NB4 (cell line): ENCODE results near the gene MED15.

Experiments used
- POLR2A ChIP-seq: IDR thresholded peaks from 2 replicates; pipeline ENCODE4 v1.6.1; 2011; ENCODE audit warnings: mild to moderate bottlenecking; ENCODE audit not compliant: insufficient read length; ENCODE audit errors: extremely low read depth
- TF ChIP-seq, protein P1 (sequence below): IDR thresholded peaks from one replicate; pipeline ENCODE4 v1.5.1; 2012; ENCODE audit warnings: low read depth, low read length
- TF ChIP-seq, protein P2 (sequence below): IDR thresholded peaks from 2 replicates; pipeline ENCODE4 v1.6.1; 2011; ENCODE audit warnings: low read depth, low read length

DNA sequence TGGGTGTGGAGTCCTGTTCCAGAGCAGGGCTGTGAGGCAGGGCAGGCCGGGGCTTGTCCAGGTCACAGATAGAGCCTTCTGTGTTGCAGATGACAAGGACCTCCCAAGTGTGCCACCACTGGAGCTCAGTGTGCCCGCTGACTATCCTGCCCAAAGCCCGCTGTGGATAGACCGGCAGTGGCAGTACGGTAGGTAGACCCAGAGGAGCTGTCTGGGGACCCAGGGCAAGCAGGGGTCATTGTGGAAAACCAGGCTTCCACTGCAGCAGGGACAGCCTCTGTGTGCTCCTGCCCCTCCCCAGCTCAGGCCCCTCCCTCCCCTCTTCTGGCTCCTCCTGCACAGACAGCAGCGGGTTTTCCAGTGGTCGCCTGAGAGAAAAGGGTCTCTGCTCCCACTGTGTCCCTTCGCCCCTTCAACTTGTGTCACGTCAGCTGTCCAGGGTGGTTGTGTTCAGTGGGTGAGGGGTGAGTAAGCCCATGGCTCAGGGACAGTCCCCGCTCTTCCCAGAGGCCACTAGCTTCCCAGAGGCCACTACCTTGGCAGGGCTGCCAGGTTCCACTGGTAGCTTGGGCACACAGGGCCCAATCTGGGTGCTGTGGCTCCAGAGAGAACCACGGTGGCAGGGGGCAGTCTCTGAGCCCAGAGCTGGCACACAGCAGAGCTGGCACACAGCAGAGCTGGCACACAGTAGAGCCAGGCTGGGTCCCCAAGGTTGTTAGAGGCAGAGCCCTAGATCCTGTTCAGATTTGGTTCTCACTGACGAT is 78.4 kb downstream of the MED15 start:
- TF ChIP-seq, protein P1, sequence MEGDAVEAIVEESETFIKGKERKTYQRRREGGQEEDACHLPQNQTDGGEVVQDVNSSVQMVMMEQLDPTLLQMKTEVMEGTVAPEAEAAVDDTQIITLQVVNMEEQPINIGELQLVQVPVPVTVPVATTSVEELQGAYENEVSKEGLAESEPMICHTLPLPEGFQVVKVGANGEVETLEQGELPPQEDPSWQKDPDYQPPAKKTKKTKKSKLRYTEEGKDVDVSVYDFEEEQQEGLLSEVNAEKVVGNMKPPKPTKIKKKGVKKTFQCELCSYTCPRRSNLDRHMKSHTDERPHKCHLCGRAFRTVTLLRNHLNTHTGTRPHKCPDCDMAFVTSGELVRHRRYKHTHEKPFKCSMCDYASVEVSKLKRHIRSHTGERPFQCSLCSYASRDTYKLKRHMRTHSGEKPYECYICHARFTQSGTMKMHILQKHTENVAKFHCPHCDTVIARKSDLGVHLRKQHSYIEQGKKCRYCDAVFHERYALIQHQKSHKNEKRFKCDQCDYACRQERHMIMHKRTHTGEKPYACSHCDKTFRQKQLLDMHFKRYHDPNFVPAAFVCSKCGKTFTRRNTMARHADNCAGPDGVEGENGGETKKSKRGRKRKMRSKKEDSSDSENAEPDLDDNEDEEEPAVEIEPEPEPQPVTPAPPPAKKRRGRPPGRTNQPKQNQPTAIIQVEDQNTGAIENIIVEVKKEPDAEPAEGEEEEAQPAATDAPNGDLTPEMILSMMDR, result no peak
- no peak for TF ChIP-seq POLR2A
- TF ChIP-seq, protein P2, sequence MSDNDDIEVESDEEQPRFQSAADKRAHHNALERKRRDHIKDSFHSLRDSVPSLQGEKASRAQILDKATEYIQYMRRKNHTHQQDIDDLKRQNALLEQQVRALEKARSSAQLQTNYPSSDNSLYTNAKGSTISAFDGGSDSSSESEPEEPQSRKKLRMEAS, result no peak
